HG03045 (cell line): ENCODE data around the gene ST8SIA4.

Experiments used
- ATAC-seq: cut with Tn5 transposase; IDR thresholded peaks from one replicate; pipeline ENCODE4 v1.9.1; 2021; ENCODE audit warnings: mild to moderate bottlenecking, moderate library complexity; ENCODE audit not compliant: unreplicated experiment

ST8SIA4 gene

GRCh38 chr5:100872408-100873190 is 30.5 kb downstream of the ST8SIA4 start:
- ATAC-seq, result peak; percentile 76

GRCh38 chr5:100867039-100867562 is 36.0 kb downstream of the ST8SIA4 start:
- ATAC-seq, result no peak

GRCh38 chr5:100864931-100865330 is 38.2 kb downstream of the ST8SIA4 start:
- no peak for ATAC-seq

- no peak for ATAC-seq
These were observed 39.3 kb downstream of the ST8SIA4 start for GRCh38 chr5:100863739-100864138.

GRCh38 chr5:100861148-100861547 is 41.9 kb downstream of the ST8SIA4 start:
- ATAC-seq, result no peak

- ATAC-seq, result no peak
These were observed 42.7 kb downstream of the ST8SIA4 start for GRCh38 chr5:100860407-100860806.

- ATAC-seq, result no peak
These were observed 44.0 kb downstream of the ST8SIA4 start for GRCh38 chr5:100858987-100859545.

GRCh38 chr5:100856462-100856861 is 46.6 kb downstream of the ST8SIA4 start:
- no peak for ATAC-seq

- no peak for ATAC-seq
These were observed 47.1 kb downstream of the ST8SIA4 start for GRCh38 chr5:100855937-100856430.

- ATAC-seq, result no peak
These were observed 47.8 kb downstream of the ST8SIA4 start for GRCh38 chr5:100855295-100855694.

GRCh38 chr5:100854591-100854990 is 48.5 kb downstream of the ST8SIA4 start:
- ATAC-seq, result no peak

GRCh38 chr5:100853582-100853981 is 49.5 kb downstream of the ST8SIA4 start:
- no peak for ATAC-seq

GRCh38 chr5:100852988-100853449 is 50.1 kb downstream of the ST8SIA4 start:
- ATAC-seq, result peak; percentile 91

- ATAC-seq, result no peak
These were observed 51.0 kb downstream of the ST8SIA4 start for GRCh38 chr5:100852051-100852450.

- no peak for ATAC-seq
These were observed 56.3 kb downstream of the ST8SIA4 start for GRCh38 chr5:100846772-100847171.

- ATAC-seq, result no peak
These were observed 61.0 kb downstream of the ST8SIA4 start for GRCh38 chr5:100842080-100842479.

GRCh38 chr5:100841358-100842076 is 61.6 kb downstream of the ST8SIA4 start:
- ATAC-seq, result no peak

GRCh38 chr5:100840789-100841188 is 62.3 kb downstream of the ST8SIA4 start:
- no peak for ATAC-seq

- peak; percentile 82 for ATAC-seq
These were observed 62.7 kb downstream of the ST8SIA4 start for GRCh38 chr5:100840370-100840769.

- no peak for ATAC-seq
These were observed 65.0 kb downstream of the ST8SIA4 start for GRCh38 chr5:100838048-100838473.

- ATAC-seq, result no peak
These were observed 68.6 kb downstream of the ST8SIA4 start for GRCh38 chr5:100834519-100834918.
